Endothelial cell of hepatic sinusoid (primary cell): ENCODE measurements around the gene ANTXR2.
"Not testable (repeated sequence)": the region's sequence is repeated elsewhere in the genome, so short reads cannot be mapped to it uniquely, and the experiment has no call there.

Experiments used
- in situ Hi-C: cut with HindIII; loops from 2 replicates; pipeline ENCODE4 v1.10.0; 2017; ENCODE audit warnings: low sequenced_read_pairs

Gene ANTXR2

GRCh38 chr4:80072744-80073472 is at the start of gene ANTXR2:
Gene ANTXR2, minus strand, starts transcription at chr4:80073229. Its CDS starts 669 bp downstream, at chr4:80072560.
- in situ Hi-C loops, result no loop called here

- in situ Hi-C loops, result not testable (repeated sequence)
Measured at GRCh38 chr4:80121815-80122214, 48.8 kb upstream of the ANTXR2 start.

GRCh38 chr4:80119620-80120019 is 46.6 kb upstream of the ANTXR2 start:
- in situ Hi-C loops, result not testable (repeated sequence)

- in situ Hi-C loops, result no loop called here
Measured at GRCh38 chr4:80116516-80116915, 43.5 kb upstream of the ANTXR2 start.

GRCh38 chr4:80115368-80116181 is 42.5 kb upstream of the ANTXR2 start:
- in situ Hi-C loops, result no loop called here

GRCh38 chr4:80114732-80115265 is 41.8 kb upstream of the ANTXR2 start:
- in situ Hi-C loops, result no loop called here

- in situ Hi-C loops, result no loop called here
Measured at GRCh38 chr4:80113615-80114014, 40.6 kb upstream of the ANTXR2 start.

GRCh38 chr4:80112236-80112635 is 39.2 kb upstream of the ANTXR2 start:
- in situ Hi-C loops, result no loop called here

GRCh38 chr4:80111276-80111675 is 38.2 kb upstream of the ANTXR2 start:
- in situ Hi-C loops, result no loop called here

- in situ Hi-C loops, result no loop called here
Measured at GRCh38 chr4:80107374-80107773, 34.3 kb upstream of the ANTXR2 start.

- in situ Hi-C loops, result no loop called here
Measured at GRCh38 chr4:80104927-80105326, 31.9 kb upstream of the ANTXR2 start.

- in situ Hi-C loops, result no loop called here
Measured at GRCh38 chr4:80103629-80104028, 30.6 kb upstream of the ANTXR2 start.

GRCh38 chr4:80101792-80102116 is 28.7 kb upstream of the ANTXR2 start:
- in situ Hi-C loops, result no loop called here

- in situ Hi-C loops, result no loop called here
Measured at GRCh38 chr4:80101071-80101791, 28.2 kb upstream of the ANTXR2 start.

- in situ Hi-C loops, result no loop called here
Measured at GRCh38 chr4:80099671-80100070, 26.6 kb upstream of the ANTXR2 start.

GRCh38 chr4:80098635-80099034 is 25.6 kb upstream of the ANTXR2 start:
- in situ Hi-C loops, result no loop called here

GRCh38 chr4:80097400-80098177 is 24.6 kb upstream of the ANTXR2 start:
- in situ Hi-C loops, result no loop called here

- in situ Hi-C loops, result no loop called here
Measured at GRCh38 chr4:80096175-80096850, 23.3 kb upstream of the ANTXR2 start.

GRCh38 chr4:80094191-80094590 is 21.2 kb upstream of the ANTXR2 start:
- in situ Hi-C loops, result no loop called here

GRCh38 chr4:80093563-80093962 is 20.5 kb upstream of the ANTXR2 start:
- in situ Hi-C loops, result no loop called here
